ENCODE measurements around the gene TAF4.

TAF4 gene

DNA sequence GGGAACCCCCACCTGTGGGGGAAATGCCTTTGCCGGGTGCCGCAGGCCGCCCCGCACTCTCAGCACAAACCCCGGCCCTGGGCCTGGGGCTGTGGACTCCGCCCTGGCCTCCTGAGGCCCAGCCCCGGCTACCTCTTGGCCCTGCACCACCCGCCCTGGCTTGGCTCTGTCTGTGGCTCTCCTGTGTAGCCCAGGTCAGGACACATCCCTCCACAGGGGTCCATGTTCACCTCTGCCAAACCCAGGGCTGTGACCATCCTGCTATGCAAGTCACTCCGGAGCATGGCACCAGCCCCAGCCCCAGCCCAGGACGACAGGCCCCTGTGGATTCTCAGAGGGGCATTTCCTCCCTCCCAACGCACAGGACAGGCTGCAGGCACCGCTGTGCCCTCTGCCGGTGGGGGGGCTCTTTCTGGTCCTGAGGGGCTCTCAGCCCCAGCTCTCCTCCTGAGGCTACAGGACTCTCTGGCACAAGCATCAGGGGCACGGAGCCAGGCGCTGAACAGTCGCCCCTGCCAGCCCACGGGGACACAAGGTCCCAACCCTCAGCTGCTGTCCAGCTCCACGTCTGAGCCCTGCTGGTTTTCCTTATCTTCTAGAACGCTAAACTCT, 45.7 kb downstream of the TAF4 start:
- DNase-seq = no peak

DNA sequence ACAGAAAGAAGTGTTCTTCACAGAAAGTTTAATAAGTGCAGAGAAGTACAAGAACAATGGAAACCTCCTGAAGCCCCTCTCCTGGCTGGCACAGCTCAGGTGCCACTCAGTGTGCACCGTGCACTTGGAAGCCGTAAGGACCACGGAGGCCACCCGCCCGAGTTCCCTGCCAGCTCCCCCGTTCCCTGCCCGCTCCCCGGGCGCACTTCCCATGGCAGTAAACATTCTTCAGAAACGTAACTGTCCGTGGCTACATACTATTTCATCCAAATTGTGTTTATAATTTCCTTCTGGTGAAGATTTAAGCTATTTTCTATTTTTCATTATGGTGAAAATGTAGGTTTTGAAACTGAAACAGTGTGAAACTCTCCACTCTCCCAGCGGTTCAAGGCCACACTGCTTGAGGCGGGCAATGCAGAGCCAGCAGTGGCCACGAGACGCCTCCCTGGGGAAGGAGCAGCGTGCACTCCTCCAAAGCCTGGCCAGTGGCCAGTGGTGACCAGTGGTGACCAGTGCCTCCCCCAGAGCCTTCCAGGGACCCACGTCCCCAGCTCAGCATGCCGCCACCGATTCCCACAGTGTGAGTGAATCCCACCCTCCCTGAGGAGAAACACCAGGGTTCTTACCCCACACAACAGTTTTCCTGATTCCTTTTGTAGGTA, 46.4 kb downstream of the TAF4 start:
- no peak for DNase-seq

DNA sequence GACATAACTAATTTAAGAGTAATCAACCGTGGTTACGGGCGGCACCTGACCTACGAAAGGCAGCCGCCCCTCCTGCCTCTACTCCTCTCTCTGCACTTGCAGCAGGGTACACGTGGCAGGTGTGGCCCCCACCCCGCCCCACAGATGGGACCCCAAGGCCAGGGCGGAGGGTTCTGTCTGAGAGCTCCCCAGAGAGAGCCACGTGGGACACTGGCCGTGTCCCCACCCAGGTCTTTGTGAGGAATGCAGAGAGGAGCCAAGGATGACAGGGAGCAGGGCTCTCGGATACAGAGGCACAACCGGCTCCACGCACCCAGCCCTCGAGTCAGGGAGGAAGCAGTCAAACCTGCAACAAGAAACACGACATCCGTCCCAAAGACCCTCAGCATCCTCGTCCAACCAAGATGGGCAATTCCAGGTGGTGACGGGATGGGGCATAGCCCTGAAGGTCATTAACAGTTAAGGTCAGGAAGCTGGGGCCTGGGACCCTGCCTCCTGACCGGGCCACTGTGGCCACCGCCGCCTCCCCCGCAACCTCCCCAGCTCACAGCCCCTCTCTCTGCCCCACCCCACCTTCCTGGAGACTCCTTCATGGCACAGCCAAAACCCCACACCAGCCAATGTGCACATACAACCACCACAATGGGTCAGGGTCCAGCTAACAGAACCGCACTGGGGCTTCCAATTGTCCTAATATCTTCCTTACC, 47.1 kb downstream of the TAF4 start:
- no peak for DNase-seq

DNA sequence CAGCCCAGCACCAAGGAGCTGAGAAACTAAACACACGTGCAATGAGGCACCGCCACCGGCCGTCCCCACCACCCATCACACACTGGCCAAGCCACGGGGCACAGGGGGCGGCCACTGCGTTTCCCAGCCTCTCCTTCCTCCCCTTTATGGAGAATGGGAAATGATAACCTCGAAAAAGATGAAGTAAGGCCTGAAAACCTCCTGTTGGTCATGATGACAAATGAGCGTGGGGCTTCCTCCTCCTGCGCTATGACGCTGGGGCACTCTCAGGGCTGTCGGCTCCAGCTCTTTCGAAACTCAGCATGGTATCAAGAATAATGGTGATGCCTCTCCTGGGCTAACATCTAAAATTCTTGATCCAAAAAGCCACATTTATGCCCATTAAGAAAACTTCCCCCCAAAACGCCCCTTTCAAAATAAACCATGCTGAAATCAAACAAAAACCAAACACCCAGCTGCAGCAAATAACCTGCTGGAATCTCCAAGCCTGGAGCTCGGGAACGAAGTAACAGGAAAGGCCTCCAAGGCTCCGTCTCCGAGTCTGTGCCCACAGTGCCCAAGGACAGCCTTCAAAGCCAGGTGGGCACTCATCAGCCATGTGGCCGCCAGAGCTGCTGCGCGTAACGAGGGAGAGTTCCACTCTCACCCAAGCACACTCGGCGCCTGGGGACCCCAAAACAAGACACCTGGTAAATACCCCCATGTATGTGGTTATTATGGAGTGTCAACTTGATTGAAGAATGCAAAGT, 50.0 kb downstream of the TAF4 start:
- no peak for DNase-seq

DNA sequence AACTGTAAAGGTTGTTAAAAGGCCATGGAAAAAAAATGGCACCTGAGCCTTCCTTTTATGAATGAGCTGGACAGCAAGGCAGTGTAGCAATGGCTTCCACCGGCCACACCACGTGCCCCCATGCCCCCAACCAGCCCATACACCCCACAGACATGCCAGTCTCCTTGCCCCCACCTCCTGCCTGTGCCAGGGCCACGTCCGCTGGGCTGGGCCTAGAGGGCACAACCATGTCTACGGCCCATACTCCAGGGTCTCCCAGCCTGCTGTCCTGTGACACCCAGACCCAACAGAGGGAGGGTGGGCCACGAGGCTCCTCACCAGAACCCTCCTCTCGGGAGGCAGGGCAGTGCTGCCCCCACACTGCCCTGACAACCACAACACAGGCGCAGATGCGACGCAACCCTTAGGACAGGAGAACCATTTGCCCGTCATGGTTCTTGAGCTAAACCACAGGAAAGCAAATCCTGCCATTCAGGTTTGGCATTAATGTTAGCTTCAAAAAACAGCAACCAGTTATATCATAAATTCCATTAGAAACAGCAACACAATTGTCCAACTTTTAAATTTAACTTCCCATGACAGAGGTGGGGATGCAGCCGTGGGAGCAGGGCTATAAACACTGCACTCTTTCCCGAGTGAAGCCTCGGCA, 50.7 kb downstream of the TAF4 start:
- DNase-seq = no peak

DNA sequence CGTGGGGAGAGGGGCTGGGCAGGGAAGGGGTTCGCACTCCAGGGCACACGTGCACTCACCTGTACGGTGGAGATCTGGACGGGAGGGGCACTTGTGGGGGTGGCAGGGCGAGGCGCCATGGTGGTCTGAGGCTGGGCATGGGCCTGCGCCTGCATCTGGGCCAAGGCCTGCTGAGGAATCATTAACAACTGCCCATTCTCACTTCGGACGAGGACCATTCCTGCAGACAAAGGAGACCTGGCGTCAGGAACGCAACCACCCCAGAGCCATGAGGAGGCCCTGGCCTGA, 51.2 kb downstream of the TAF4 start:
- DNase-seq = no peak

DNA sequence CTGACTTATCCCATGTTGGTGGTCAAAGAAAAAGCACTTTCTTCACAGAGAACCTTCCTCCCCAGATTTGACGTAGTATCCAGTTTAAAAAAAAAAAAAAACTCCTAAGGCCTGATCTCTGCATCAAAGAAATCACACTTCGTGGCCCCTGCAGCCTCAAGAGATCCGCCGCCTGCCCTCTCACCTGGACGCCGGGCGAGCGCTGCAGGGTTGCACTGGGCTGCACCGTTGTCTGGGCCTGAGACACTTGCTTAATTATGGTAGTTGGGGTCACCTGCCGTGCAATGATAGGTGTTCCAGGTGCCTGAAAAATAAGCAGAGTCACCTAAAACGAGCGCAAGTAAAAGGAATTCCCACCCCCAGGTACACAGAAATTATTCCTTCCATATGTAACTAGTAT, 53.0 kb downstream of the TAF4 start:
- DNase-seq = no peak

DNA sequence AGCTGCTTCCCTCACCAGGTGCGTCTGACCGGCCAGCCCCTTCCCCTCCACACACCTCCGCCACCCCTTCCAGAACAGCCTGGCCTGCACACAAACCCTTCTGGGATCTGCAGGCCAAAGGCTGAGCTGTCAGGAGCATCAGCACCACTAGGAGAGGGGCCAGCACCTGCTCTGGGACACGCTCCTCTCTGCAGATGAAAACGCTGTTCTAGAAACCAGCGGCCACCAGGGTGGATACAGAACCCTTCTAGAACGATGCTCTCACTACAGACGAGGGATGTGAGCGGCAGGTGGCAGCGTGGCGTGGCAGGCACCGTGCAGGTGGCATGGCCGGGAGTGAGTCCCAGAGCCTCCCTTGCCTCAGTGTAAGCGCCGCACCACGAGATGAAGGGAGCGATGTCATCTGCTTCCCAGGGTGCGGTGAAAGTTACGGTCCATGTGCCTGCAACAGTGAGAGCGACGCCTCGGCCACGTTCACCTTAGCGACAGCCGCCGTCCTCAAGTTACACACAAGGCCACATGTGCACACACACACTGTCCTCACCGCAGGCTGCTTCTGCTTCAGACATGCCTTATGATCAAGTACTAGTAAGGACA, 53.6 kb downstream of the TAF4 start:
- no peak for DNase-seq

DNA sequence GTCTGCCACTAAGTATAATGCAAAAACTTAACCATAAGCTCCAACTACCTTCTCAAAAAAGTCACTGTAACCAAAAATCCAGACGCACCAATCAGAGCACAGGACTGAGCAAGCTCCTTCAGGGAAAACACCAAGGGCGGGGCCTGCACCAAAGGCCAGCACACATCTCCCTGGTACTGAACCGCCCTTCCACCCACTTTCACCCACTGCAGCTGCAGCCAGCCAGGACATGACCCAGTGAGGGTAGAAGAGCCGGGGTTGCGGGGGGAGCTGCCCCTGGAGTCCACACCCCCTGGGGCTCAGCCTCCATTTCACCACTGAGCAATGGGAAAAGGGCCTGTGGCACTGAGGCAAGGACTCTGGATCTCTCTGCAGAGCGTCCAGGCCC, 54.3 kb downstream of the TAF4 start:
- no peak for DNase-seq

DNA sequence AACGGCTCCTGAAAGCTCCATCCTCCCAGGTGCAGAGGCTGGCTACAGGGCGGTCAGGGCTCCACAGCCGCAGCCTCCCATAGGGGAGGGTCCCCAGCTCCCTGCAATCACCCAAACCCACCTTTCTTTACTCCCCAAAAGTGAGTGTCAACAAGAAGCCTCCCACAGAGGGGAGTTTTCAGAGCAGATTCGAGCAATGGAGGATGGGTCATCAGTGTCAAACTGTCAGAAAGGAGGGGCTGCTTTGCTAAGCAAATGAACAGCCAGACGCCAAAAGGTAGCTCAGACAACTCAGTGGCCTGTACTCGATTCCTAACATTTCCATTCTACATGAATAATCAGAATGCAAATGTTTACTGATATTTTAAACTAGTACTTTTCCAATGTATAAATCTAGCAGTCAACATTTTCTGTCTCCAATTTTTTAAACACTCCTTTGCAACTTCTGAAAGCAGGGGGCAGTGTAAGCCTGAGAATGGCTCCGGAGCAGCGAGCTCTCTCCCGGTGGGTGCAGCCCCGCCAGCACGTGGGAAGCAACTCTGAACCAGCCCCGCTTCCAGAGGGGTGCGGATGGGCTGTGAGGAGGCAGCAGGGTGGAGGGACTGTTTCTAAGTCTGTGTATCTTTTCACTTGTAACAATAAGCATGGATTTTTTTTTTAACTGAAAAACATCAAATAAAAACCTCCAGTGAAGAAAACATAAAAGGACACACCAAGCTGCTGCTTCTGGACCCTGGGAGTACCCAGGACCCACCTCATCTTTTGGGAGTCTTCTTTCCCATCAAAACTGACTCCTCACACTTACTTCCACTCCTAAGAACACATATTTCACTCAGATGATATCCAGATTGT, 54.9 kb downstream of the TAF4 start:
- peak; percentile 43 for DNase-seq

DNA sequence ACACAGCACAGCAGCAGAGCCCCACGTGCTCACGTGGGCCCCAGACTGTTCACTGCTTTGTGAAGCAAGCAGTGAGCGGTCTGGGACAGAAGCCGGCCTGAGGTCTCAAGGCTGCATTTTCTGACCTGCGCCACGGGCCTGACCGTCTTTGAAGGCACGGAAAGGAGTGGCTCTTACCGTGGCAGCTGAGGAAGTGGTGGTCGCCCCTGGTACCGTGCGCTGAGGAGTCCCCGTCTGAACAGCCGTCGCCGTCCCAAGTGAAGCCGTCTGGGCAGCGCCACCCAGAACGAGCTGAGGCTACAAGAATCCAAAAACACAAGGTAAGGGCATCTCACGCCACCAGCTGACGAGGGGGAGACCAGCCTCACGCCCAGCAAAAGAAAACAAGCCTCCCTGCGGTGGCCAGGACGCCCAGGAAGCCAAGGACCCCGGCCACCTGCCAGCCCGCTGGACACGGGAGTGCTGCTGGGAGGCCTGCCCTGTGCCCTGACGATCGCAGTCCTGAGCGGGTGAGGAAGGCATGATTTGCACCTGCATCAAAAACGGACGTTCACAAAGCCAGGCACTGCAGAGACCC, 55.7 kb downstream of the TAF4 start:
- no peak for DNase-seq

DNA sequence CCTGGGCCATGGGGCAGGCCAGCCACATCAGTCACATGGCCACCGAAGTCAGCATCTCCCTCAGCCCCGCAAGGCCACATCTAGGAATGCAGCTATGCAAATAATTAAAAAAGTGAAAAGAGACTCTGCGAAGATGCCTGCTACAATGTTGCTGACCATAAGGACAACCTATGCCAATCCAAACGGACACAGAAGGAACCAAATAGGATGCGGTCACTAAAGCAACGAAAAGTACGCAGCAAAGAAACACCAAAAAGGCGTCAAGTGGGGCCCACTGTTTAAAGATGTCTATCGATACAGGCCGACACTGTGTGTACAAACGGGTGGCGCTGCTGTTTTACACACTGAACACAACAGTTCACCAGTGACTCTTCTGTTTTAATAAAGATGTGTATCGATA, 56.4 kb downstream of the TAF4 start:
- no peak for DNase-seq

DNA sequence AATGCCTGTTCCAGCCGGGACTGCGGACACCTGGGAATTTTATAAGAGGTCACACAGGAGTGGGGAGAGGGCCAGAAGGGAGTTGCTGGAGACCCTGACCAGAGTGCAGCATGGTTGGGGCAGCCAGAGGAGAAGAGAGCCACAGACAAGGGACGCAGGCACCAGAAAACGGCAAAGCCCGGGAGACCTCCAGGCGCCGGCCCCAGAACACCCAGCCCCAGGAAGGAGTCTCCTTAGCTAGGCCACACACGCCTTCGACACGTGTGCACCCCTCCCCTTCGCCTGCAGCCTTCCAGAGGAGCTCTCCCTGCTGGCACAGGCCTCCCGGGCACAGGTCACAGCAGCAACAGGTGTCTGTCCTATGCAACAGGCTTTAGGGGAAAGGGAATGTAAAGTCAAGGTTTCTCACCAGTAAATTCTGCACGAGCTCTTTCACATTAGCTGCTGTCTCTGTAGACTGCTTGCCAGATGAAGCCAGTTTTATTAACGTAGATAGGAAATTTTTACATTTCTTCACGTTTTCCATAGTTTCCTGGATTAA, 57.0 kb downstream of the TAF4 start:
- no peak for DNase-seq

DNA sequence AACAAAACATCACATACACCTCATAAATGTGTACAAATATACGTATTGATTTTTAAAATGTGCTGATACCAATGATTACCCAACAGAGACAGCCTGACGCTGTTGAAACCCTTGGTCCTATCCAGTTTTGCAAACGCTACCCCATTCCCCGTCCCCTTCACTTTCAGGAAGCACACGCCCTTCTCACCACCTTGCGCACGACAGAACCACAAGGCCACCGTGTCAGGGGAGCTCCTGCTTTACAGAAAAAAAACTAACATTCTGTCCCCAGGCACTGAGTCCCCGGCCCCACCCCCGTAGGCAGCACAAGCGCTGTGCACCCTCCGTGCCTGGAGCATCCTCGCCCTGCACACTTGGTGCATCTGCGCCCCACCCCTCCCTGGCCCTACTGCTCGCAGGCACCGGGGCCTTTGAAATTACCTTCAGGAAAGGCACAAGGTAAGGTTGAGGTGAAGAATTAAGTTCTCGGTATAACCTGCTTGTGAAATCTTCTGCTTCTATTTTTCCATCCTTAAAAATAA, 58.5 kb downstream of the TAF4 start:
- DNase-seq = no peak

DNA sequence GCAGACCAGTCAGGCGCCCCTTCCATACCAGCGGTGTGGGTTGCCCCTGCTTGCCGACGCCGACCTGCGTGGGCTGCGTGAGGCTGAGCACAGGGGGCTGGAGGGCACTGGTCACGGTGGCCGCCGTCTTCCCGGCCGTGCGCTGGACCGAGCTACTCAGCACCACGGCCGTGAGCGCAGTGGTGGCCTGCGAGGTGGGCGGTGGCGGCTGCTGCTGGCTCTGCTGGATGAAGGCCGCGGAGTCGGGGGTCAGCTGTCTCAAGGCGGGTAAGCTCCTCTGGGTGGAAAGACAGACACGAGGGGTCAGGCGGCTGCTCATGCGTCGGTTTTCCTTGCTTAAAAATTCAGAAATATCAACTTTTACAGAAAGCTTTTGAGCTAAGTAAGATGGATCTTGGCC, 59.2 kb downstream of the TAF4 start:
- DNase-seq = no peak

DNA sequence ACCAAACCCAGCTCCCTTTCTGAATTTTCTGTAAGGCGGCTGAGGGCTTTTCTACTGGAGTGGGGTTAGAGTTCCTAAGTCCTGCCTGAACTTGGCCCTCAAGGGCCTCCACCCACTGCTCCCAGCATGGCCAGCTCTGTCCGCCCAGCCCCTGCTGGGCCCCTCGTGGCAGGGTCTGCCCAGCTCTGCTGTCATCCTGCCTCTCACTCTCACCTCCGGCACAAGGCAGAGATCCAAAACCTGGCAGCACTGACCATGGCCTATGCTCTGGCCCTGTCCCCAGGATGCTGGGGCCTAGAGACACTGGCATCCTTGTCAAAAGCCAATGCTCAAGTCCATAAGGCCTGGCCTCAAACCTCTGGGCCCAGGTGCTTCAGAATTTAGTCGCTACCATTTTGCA, 61.1 kb downstream of the TAF4 start:
- no peak for DNase-seq

DNA sequence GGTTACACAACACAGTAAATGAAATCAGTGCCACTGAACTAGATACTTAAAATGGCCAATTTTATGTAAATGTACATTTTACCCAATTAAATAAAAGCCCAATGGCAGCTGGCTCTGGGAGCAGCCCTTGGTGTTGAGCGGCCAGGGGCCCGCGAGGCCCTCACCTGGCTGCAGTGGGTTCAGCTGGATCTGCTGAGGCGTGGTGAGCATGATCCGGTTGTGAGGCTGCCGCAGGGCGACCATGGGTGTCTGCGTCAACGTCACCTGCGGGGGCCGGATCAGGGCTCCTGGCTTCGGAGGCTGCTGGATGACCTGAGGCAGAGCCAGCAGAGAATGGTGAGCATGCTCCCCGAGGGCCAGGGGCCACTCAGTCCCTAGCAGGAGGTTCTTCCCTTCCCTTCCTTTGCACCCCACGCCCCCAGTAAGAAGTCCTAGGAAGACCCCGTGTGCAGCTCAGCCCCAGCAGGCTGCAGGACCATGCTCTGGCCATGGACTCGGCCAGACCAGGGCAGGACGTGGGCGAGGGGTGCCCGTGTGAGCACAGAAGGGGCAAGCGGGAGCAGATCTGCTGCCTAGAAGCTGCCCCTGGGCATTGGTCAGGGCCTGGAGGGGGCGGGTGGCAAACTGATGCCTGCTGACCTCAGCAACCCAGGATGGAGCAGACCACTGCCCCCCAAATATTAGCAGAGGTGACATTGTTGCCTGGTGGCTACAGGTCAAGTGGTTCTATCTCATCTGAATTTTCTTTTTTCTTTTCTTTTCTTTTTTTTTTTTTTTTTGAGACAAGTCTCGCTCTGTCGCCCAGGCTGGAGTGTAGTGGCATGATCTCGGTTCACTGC, 61.9 kb downstream of the TAF4 start:
- no peak for DNase-seq

DNA sequence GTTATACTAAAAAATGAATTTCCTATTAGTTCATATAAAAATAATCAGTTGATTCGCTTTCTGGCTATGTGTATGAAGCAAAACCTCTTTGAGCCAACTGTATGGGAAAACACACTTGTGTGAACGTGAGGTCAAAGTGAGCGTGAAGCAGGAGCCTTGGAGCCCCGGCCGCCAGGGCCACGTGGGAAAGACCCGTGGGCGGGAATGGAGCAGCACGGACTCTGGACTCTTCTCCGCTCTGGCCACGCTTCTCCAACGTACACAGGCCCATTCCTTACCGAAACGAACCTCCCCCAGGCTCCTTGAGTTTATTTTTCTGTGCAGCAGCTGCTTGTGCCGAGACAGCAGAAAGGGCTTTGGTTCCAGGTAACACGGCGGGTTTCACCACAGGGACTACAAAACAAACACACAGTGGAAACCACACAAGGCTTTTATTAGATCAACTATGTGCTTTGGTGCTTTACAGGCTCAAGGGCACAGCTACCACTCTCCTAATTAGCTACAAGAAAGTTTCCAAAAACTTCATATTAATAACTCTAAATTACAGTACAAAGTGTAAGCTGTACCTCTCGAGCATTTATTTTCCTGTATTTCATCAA, 62.7 kb downstream of the TAF4 start:
- DNase-seq = no peak

DNA sequence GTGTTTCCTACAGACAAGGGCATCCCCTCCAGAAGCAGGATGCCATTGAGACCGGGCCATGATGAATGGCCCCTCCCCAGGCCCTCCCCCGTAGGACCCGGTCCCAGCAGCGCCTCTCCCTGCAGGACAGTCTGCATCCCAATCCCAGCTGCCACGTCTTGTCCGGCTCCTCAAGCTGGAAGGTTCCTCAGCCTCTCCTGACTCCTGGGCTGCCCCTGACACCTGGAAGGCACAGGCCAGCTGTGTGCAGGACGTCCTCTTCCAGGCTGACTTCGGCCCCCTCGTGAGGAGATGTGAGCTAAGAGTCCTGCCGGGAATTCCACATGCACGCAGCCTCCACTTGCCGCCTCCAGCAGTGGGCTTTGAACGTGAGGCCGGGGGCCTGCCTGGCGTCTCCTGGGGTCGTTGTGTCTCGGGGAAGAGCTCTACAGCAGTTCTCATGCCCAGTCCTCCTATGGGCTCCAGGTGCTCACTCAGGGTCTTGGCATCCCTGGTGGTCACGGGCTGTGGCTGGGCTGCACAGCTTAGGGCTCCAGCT, 64.4 kb downstream of the TAF4 start:
- no peak for DNase-seq
